Stimulated activated naive CD4-positive, alpha-beta T cell (primary cell): ENCODE results near the gene CDH16.
"Not testable (repeated sequence)": the region's sequence is repeated elsewhere in the genome, so short reads cannot be mapped to it uniquely, and the experiment has no call there.

Source experiments
- DNase-seq, 6 experiments: peaks; one replicate each; lab custom pipeline; 2025; lab: John Stamatoyannopoulos, UW

The CDH16 gene

DNA sequence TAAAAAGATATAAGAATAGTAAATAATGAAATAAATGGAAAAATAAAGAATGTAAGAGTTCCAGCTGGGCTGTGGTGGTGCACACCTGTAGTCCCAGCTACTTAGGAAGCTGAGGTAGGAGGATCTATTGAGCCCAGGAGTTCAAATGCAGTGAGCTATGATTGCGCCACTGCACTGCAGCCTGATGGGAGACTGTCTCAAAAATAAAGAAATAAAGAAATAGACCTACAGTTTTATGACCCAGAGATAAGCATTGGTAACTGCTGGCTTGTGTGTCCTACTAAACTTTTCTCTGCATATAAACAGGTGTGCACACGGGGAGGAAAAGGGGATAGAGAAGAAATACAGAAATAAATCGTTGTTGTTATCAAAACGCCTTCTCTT is 46.1 kb downstream of the CDH16 start:
- no peak for DNase-seq

DNA sequence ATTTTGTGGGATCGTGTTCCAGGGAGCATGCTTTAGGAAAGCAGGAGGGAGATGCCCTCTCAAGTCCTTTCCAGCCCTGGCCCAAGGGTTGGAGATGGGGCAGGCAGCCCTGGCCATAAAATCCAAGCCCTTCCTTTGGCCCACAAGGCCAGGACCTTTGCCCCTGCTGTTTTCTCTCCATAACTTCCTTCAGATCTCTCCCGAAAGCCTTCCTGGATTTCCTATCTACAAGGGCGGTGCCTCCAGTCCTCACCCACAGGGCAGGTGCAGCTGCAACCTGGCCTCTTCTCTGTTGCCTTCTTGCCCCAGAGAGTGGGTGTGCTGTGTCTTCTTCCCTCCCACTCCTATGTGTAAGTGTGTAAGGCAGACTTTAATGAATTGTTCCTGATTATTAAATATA is 46.8 kb downstream of the CDH16 start:
- DNase-seq, result no peak

DNA sequence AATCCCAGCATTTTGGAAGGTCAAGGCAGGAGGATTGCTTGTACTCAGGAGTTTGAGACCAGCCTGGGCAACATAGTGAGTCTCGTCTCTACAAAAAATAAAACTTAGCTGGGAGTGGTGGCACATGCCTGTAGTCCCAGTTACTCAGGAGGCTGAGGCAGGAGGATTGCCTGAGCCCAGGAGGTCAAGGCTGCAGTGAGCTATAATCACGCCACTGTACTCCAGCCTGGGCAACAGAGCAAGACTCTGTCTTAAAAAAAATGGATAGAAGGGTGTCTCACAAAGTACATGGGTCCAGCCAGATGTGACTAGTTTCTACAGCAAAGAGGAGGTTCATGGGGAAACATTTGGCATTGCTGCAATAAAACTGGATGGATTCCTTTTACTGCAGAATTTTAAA is 47.3 kb downstream of the CDH16 start:
- DNase-seq, result not testable (repeated sequence)

DNA sequence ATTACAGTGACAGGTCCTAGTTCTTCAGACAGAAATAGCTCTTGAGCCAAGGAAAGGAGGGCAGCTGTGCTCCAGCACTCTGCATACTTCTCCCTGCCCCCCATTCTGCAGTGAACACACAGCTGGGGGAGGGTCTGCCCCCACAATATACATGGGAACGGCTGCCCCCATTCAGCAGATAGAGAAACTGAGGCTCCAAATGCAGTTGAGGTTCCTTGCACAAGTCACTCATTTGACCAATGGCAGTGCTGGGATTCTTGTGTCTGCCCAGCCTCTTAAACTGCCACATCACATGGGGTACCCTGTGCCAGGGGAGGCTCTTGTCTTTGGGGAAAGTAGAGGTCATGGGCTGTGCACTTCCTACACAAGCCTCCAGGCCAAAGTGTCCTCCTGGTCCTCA is 49.3 kb downstream of the CDH16 start:
- DNase-seq, result no peak

DNA sequence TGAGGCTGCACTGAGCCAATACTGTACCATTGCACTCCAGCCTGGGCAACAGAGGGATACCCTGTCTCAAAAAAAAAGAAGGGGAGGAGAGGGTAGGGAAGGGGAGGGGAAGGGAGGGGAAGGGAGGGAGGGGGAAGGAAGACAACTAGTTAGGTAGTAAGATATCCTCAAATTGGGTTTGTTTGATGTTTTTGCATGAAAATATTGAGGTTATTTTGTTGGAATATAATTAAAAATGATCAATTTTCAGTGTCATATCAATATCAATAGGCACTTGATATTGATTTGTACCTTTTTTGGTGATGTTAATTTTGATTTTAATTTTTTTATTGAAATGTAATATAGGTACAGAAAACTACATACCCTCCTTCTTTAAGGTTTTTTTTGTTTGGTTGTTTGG is 55.0 kb downstream of the CDH16 start:
- no peak for DNase-seq

DNA sequence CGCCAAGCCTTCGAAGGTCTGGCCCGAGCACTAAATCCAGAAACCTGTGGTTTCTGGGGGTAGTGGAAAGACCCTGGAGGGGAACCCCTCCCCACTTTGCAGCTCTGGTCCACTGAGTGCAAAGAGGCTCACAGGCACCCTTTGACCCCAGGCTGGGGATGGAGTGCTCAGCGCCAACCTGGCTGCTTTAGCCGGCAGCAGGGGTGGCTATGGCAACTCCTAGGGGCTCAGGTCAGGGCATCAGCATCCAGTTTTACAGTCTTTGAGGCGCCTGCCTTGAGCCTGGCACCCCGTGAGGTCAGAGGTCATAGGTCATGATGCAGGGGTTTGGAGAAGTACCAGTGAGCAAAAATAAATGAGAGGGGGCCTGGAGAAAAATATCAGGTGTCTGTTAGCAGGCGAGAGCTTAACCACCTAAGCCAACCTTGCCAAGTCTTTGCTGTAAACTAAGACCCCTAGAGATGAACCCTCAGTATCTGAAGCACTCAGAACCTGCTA is 56.6 kb downstream of the CDH16 start:
- no peak for DNase-seq

DNA sequence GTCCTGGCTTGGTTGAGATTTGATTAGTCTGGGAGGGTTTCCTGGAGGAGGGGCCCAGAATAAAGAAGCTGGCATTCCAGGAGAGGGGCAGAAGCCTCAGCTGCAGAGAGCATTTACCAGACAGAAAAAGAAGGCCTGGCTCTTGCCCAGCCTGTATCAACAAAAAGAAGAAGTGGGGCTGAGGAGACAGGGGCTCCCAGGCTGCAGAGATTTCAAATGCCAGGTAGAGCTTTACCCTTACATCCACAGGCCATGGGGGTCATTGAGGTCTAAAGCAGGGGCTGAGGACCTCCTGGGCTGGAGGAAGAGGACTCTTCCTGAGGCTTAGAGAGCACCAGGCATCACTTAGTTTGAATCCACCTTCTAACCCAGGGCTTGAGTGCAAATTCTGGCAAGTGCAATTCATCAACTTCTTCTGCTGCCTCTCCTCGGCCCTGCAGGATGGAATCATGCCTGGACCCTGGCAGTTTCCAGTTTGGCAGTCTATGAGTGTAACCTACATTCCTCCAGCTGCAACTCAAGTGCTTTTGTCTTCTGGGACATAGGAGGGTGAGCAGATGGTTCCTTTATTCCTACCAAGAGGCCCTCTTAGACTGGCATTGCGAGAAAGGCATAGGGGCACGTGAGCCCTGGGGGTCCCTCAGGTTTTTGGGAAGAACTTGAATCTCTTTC is 59.2 kb downstream of the CDH16 start:
- no peak for DNase-seq

DNA sequence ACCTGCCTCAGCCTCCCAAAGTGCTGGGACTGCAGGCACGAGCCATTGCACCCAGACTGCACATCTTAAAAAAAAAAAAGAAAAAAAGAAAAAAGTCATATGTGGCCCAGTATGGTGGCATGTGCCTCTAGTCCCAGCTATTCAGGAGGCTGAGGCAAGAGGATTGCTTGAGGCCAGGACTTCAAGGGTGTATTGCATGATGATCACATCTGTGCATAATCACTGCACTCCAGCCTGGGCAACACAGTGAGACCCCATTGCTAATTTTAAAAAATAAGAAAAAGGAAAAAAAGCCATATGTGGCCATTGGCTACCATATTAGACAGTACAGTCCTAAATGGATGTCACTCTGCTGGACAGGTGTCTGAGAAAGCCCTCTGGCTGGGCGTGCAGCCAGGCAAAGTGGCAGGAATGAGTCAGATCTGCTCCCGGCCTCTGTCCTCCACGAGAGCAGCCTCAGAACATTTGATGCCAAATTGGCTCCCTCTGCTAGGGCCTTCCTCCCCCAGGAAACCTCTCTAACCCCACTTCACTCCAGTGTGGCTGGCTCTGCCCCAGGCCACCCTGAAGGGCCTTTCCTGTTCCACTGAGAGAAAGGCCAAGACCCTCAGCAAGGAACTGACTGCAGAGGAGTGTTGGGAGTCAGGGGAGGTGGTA is 59.8 kb downstream of the CDH16 start:
- DNase-seq, result no peak
